Keratinocyte (primary cell): ENCODE data around the gene GNB1L. TPM values are rescaled to one million over a fixed set of nuclear protein-coding genes. Genes with fewer than 3 reads are reported as not detected.

Source experiments
- DNase-seq: peaks from one replicate; pipeline ENCODE4 v3.0.0-alpha.2; 2011; ENCODE audit warnings: low read depth, missing footprints, low spot score
- FAIRE-seq: peaks from 2 replicates; lab custom pipeline; 2011; peaks lifted over from hg19 to GRCh38; lab: Jason Lieb, UNC
- H2AFZ ChIP-seq: 2 replicates; pipeline ENCODE4 v1.6.0; 2012; ENCODE audit warnings: low read length, control low read depth, inconsistent platforms; ENCODE audit not compliant: control insufficient read depth
- H3K27ac ChIP-seq: 2 replicates; pipeline ENCODE4 v1.5.1; 2011; ENCODE audit warnings: low read length; ENCODE audit not compliant: control insufficient read depth, insufficient read depth
- H3K27me3 ChIP-seq: 3 replicates; pipeline ENCODE4 v1.6.0; 2011; ENCODE audit warnings: low read length; ENCODE audit not compliant: control insufficient read depth, insufficient read depth; ENCODE audit errors: extremely low read depth
- H3K36me3 ChIP-seq, 2 experiments: 2 replicates in 1 of 2; 3 replicates in 1 of 2; pipeline ENCODE4 v1.5.1; 2011; ENCODE audit warnings: low read length in 2 of 2, mild to moderate bottlenecking in 1 of 2; ENCODE audit not compliant: control insufficient read depth in 2 of 2, insufficient read depth in 2 of 2; ENCODE audit errors: extremely low read depth in 1 of 2
- H3K4me1 ChIP-seq: 3 replicates; pipeline ENCODE4 v1.5.1; 2011; ENCODE audit warnings: low read length; ENCODE audit not compliant: control insufficient read depth, insufficient read depth; ENCODE audit errors: extremely low read depth
- H3K4me2 ChIP-seq: 3 replicates; pipeline ENCODE4 v1.6.0; 2011; ENCODE audit warnings: low read depth, low read length; ENCODE audit not compliant: control insufficient read depth, insufficient read depth; ENCODE audit errors: extremely low read depth
- H3K4me3 ChIP-seq, 3 experiments: fragments of 200-600 bp in 1 of 3; sonication (generic) in 1 of 3; 2 replicates in 2 of 3; 3 replicates in 1 of 3; pipeline ENCODE4 v1.5.1; 2011 to 2016; ENCODE audit warnings: low read length in 3 of 3, mild to moderate bottlenecking in 3 of 3, control low read depth in 2 of 3, inconsistent platforms in 1 of 3, low read depth in 1 of 3, mixed read lengths in 1 of 3, mixed run types in 1 of 3, moderate library complexity in 1 of 3; ENCODE audit not compliant: control insufficient read depth in 2 of 3, insufficient read depth in 2 of 3; ENCODE audit errors: extremely low read depth in 1 of 3
- H3K79me2 ChIP-seq: 2 replicates; pipeline ENCODE4 v1.6.0; 2012; ENCODE audit warnings: low read length; ENCODE audit not compliant: control insufficient read depth, insufficient read depth
- H3K9ac ChIP-seq: 3 replicates; pipeline ENCODE4 v1.6.0; 2011; ENCODE audit warnings: low read length; ENCODE audit not compliant: control insufficient read depth, insufficient read depth; ENCODE audit errors: extremely low read depth
- H3K9me1 ChIP-seq: 3 replicates; pipeline ENCODE4 v1.6.0; 2011; ENCODE audit warnings: low read length; ENCODE audit not compliant: control insufficient read depth, insufficient read depth; ENCODE audit errors: extremely low read depth
- H3K9me3 ChIP-seq: 2 replicates; pipeline ENCODE4 v1.5.1; 2012; ENCODE audit warnings: low read depth, low read length; ENCODE audit not compliant: control insufficient read depth
- H4K20me1 ChIP-seq: 3 replicates; pipeline ENCODE4 v1.6.0; 2011; ENCODE audit warnings: low read length; ENCODE audit not compliant: control insufficient read depth, insufficient read depth; ENCODE audit errors: extremely low read depth
- EZH2 ChIP-seq: IDR thresholded peaks from one replicate; pipeline ENCODE4 v1.6.1; 2012; ENCODE audit warnings: inconsistent platforms, mild to moderate bottlenecking, low read length, moderate library complexity
- dilution Hi-C: fragments of 300-500 bp; cut with MboI; formaldehyde crosslinking; loops from one replicate; pipeline ENCODE4 v1.7.0; 2020; ENCODE audit warnings: low sequenced_read_pairs; ENCODE audit not compliant: extremely low pct_ligation_motif_present
- polyA plus RNA-seq, 5 experiments: library from polyadenylated mRNA; depleted of rRNA in 3 of 5; stranded (reverse) in 3 of 5; stranded (forward) in 1 of 5; unstranded in 1 of 5; fragments of >200 nt; gene quantifications; 1 replicate in 1 of 5; 2 replicates in 3 of 5; 3 replicates in 1 of 5; pipeline versions ENCODE4 v1.2.1 to v1.2.3, GENCODE V29; 2011 to 2012; ENCODE audit warnings: missing spikeins in 2 of 5, low read depth in 1 of 5, low replicate concordance in 1 of 5
- TF ChIP-seq, protein P1 (sequence below), 3 experiments: IDR thresholded peaks in 1 of 3; conservative IDR thresholded peaks in 1 of 3; optimal IDR thresholded peaks in 1 of 3; 2 replicates in 2 of 3; 3 replicates in 1 of 3; pipeline versions ENCODE3 to v1.5.1; 2011; ENCODE audit warnings: low read length in 3 of 3, mild to moderate bottlenecking in 3 of 3, moderate library complexity in 2 of 3, control low read depth in 1 of 3, inconsistent platforms in 1 of 3; ENCODE audit not compliant: insufficient read depth in 2 of 3; ENCODE audit errors: extremely low read depth in 1 of 3

The GNB1L gene
- polyA plus RNA-seq, 1 donor (not counting 4 experiments of a cell fraction or from before 2014, with no cell fraction given), result 2.0 TPM

DNA sequence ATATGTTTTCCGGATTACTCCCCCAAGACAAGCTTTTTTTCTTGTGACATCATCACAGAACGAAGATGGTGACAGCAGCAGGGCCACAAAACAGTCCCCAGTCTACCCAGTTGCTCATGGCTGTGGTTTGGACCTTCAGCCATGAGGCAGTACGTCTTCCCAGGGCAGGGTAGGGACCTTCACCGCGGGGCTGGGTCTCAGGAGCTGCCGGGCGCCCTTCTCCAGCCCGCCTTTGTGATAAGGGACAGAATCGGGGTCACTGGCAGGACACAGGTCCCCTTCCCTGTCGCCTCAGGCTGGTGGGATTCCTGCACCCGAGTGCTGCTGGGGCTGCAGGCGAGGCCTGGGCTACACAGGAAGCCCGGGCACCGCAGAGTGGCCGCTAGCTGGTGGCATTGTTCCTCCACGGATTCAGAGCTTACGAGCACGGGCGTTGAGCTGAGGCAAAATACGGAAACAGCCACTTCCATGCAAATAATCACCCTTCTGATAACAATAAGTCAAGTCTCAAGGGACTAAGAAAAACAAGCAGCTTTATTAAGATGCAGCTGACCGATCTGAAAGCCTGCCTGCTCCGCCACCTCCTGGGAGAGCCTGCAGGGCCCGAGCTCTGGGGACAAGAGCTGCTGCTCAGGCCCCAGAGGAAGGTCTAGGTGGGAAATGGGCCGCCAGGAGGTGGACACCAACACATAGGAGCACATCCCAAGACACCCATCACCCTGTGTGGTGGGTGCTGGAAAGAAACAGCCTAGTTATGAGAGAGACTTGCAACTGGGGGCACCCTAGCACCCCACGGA lies 81.8 kb downstream of the GNB1L start:
- dilution Hi-C loops, result no loop called here
- no peak overlapping the region for H3K27ac ChIP-seq
- H3K4me3 ChIP-seq, result no peak overlapping the region
- no peak overlapping the region for H2AFZ ChIP-seq
- no peak overlapping the region for H3K9ac ChIP-seq
- TF ChIP-seq EZH2, result no peak
- TF ChIP-seq, protein P1, sequence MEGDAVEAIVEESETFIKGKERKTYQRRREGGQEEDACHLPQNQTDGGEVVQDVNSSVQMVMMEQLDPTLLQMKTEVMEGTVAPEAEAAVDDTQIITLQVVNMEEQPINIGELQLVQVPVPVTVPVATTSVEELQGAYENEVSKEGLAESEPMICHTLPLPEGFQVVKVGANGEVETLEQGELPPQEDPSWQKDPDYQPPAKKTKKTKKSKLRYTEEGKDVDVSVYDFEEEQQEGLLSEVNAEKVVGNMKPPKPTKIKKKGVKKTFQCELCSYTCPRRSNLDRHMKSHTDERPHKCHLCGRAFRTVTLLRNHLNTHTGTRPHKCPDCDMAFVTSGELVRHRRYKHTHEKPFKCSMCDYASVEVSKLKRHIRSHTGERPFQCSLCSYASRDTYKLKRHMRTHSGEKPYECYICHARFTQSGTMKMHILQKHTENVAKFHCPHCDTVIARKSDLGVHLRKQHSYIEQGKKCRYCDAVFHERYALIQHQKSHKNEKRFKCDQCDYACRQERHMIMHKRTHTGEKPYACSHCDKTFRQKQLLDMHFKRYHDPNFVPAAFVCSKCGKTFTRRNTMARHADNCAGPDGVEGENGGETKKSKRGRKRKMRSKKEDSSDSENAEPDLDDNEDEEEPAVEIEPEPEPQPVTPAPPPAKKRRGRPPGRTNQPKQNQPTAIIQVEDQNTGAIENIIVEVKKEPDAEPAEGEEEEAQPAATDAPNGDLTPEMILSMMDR (optimal IDR thresholded peaks at IDR 0.05 in 1 of 3, IDR thresholded peaks at IDR 0.05 in 1 of 3, conservative IDR thresholded peaks at IDR 0.05 in 1 of 3; ENCODE audit: extremely low read depth in 1 of 3, insufficient read depth in 2 of 3, low read length in 3 of 3), result no peak
- FAIRE-seq, result no peak
- DNase-seq, result no peak
- no peaks in the 10 kb centered on the region for H3K9me1 ChIP-seq
- H3K9me3 ChIP-seq, result no peaks in the 10 kb centered on the region
- peaks cover 4% of the 10 kb centered on the region for H3K79me2 ChIP-seq
- H3K36me3 ChIP-seq, result no peaks in the 10 kb centered on the region
- H3K27me3 ChIP-seq, result no peaks in the 10 kb centered on the region
- no peak overlapping the region for H3K4me2 ChIP-seq
- H3K4me1 ChIP-seq, result no peaks in the 10 kb centered on the region
- H4K20me1 ChIP-seq, result no peaks in the 10 kb centered on the region

DNA sequence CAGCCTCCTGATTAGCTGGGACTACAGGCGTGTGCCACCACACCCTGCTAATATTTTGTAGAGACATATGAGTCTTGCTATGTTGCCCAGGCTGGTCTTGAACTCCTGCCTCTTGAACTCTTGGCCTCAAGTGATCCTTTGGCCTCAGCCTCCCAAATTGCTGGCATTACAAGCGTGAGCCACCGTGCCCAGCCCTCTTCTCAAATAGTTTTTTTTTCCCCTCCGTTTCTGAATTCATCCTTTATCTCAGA lies 82.3 kb downstream of the GNB1L start:
- dilution Hi-C loops, result no loop called here
- no peaks in the 10 kb centered on the region for H3K9me3 ChIP-seq
- H3K9ac ChIP-seq, result no peak overlapping the region
- no peak for TF ChIP-seq EZH2
- TF ChIP-seq, protein P1 (optimal IDR thresholded peaks at IDR 0.05 in 1 of 3, IDR thresholded peaks at IDR 0.05 in 1 of 3, conservative IDR thresholded peaks at IDR 0.05 in 1 of 3; ENCODE audit: extremely low read depth in 1 of 3, insufficient read depth in 2 of 3, low read length in 3 of 3), result no peak
- no peaks in the 10 kb centered on the region for H4K20me1 ChIP-seq
- H2AFZ ChIP-seq, result no peak overlapping the region
- FAIRE-seq (no peak), DNase-seq (no peak)
- H3K27me3 ChIP-seq, result no peaks in the 10 kb centered on the region
- no peak overlapping the region for H3K27ac ChIP-seq
- H3K4me2 ChIP-seq, result no peak overlapping the region
- no peaks in the 10 kb centered on the region for H3K36me3 ChIP-seq
- no peaks in the 10 kb centered on the region for H3K4me1 ChIP-seq
- peaks cover 5% of the 10 kb centered on the region for H3K79me2 ChIP-seq
- no peak overlapping the region for H3K4me3 ChIP-seq
- H3K9me1 ChIP-seq, result no peaks in the 10 kb centered on the region
